Measurements from ENCODE around the gene CAMTA1.
"Not testable (repeated sequence)": the region's sequence is repeated elsewhere in the genome, so short reads cannot be mapped to it uniquely, and the experiment has no call there.

Gene CAMTA1

DNA sequence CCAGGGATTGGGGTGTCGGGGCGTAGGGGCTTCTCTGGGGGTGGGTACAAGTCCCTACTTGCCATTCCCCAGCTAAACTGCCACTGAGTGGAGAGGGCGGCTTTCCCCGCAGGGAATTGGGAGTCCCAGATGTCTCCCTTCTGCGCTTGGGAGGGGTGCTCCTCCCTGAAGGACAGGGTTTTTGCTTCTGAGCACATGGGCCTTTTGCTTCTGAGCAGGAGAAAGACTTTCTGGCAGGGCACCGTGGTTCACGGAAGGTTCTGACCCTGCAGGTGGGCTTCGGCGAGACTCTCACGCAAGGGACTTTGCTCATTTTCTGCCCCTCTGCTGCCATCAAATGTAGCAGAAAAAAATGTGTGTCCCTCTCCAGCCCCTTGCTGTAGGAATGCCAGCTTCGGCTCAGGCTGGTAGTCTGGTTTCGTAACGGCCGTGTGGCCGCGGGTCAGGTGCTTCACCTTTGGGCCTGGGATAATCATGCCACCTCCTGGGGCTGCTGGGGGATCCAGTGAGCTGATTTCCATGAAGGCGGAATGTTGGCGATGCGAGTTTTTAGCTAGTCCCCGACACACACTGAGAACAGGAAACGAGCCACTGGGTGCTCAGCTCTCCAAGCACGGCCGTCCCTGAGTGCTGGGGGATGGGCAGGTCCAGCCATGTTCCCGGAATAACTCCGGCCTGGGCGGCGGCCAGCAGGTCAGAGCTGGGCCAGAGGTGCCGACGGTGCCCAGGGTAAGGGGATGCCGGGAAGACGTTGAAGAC, 364.0 kb downstream of the CAMTA1 start:
- H3K4me3 ChIP-seq (ENCODE audit: low read depth, low read length), result no peak overlapping the region
- TF ChIP-seq, protein P1, sequence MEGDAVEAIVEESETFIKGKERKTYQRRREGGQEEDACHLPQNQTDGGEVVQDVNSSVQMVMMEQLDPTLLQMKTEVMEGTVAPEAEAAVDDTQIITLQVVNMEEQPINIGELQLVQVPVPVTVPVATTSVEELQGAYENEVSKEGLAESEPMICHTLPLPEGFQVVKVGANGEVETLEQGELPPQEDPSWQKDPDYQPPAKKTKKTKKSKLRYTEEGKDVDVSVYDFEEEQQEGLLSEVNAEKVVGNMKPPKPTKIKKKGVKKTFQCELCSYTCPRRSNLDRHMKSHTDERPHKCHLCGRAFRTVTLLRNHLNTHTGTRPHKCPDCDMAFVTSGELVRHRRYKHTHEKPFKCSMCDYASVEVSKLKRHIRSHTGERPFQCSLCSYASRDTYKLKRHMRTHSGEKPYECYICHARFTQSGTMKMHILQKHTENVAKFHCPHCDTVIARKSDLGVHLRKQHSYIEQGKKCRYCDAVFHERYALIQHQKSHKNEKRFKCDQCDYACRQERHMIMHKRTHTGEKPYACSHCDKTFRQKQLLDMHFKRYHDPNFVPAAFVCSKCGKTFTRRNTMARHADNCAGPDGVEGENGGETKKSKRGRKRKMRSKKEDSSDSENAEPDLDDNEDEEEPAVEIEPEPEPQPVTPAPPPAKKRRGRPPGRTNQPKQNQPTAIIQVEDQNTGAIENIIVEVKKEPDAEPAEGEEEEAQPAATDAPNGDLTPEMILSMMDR (IDR thresholded peaks at IDR 0.05; ENCODE audit: borderline replicate concordance, insufficient read depth, low read depth, low read length), result no peak

DNA sequence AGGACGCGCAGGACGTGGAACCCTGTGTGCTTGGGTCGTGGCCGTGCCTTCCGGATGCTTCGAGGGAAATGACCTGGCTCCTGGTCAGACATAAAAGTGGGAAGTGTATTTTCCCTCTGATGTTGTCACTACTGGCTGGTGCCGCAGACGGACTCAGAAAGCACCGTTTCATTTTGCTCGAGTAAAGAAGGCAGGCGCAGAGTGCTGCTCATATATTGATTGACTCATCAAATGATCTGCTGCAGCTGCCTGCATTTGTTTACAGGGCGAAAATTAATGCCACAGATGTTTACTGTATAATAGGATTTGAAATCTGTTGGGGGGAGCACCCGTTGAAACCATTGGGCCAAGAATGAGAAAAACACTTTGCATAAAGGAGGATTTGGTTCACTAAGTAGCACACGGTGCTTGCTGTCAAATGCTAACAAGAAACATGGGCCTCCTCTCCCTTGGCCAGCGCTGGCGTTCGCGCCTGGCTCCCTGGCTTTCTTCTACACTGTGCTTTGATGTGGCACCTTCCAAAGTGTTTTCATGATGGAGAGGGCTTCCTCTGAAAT, 365.5 kb downstream of the CAMTA1 start:
- no peak overlapping the region for H3K4me3 ChIP-seq (ENCODE audit: low read depth, low read length)
- TF ChIP-seq, protein P1 (IDR thresholded peaks at IDR 0.05; ENCODE audit: borderline replicate concordance, insufficient read depth, low read depth, low read length), result no peak

DNA sequence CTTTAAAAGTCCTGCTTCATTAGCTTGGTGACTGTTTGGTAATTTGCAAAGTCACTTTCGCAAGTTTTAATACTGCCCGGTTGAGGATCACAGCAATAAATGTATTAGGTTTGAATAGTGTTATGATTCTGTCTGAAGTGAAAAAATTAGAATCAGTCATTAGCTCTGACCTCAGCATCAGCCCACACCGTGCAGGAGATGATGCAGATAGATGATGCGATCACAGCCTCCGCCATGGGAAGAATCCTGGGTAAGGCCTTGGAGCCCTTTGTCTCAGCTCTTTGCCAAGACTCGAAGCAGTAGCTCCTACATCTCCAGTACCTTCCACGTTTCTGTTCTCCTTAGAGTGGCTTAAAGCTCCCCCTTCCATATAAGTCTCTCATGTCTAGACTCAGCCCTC, 366.7 kb downstream of the CAMTA1 start:
- TF ChIP-seq, protein P1 (IDR thresholded peaks at IDR 0.05; ENCODE audit: borderline replicate concordance, insufficient read depth, low read depth, low read length), result no peak
- H3K4me3 ChIP-seq (ENCODE audit: low read depth, low read length), result no peak overlapping the region

DNA sequence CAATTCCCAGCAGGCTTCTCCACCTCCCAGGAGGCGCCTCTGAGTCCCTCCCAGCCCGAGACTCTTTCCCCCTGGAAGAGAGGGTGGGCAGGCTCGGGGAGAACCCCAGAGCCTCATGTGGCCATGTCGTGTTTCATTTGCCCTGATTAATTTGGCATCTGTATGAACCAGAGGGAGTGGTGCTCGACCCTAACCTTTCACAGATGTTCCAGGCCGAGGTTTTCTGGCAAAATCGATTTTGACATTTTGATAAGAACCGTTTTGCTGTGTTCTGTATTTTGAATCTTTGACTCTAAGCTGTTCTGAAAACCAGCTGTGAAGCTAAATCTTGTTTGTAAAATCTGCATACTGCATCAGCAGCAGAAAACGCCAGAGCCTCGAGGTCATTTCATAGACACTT, 367.4 kb downstream of the CAMTA1 start:
- H3K4me3 ChIP-seq (ENCODE audit: low read depth, low read length), result no peak overlapping the region
- TF ChIP-seq, protein P1 (IDR thresholded peaks at IDR 0.05; ENCODE audit: borderline replicate concordance, insufficient read depth, low read depth, low read length), result no peak

DNA sequence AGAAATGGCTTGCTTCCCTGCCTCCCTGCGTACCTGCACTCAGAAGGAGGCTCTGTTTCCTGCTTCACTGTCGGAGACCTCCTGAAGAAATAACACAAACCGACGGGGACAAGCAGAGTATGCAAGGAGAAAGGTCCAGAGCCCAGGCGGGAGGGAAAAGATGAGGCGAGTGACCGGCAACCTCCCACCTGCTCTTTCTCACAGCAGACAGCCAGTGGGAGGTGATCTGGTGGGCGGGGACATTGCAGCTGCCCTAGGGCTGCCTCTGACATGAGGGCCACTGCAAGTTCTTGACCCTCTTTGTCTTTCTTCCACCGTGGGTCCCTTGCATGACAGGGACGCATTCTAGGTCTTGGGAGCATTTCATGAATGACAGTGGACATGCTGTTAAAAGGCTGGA, 368.2 kb downstream of the CAMTA1 start:
- no peak overlapping the region for H3K4me3 ChIP-seq (ENCODE audit: low read depth, low read length)
- TF ChIP-seq, protein P1 (IDR thresholded peaks at IDR 0.05; ENCODE audit: borderline replicate concordance, insufficient read depth, low read depth, low read length), result no peak

DNA sequence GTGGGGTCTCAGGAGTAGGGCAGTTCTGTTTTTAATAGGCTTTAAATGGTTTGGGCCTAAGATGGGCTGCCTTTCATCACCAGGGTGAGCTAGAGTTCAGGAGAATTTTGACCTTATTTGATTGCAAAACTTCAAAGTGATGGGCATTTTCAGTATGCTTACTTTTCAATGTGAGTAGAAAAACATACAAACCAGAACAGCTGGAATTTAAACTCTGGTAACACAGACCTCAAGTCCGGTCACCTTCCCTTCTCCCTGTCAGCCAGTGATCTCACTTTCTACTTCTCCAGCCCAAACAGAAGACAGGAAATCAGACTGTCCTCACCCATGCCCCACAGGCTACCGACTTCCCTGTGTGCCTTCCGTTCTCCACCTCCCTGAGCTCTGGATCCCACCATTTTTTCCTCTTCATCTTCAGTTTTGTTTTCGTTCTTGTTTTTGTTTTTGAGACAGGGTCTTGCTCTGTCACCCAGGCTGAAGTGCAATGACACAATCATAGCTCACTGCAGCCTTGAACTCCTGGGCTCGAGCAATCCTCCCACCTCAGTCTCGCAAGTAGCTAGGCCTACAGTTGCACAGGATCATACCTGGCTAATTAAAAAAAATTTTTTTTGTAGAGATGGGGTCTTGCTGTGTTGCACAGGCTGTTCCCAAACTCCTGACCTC, 374.0 kb downstream of the CAMTA1 start:
- TF ChIP-seq, protein P1 (IDR thresholded peaks at IDR 0.05; ENCODE audit: borderline replicate concordance, insufficient read depth, low read depth, low read length), result no peak
- H3K4me3 ChIP-seq (ENCODE audit: low read depth, low read length), result no peak overlapping the region

DNA sequence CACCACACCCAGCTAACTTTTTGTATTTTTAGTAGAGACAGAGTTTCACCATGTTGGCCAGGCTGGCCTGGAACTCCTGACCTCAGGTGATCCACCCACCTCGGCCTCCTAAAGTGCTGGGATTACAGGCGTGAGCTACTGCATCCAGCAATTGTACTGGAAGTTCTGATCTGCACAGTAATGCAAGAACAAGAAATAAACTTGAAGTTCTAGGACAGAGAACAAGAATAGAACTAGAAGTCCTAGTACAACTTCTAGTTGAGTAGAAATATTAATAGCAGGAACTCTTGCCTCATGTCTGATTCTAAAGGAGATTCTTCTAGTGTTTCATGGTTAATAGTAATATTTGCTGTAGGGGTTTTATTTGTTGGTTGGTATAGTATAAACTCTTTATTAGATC, 383.3 kb downstream of the CAMTA1 start:
- not testable (repeated sequence) for H3K4me3 ChIP-seq (ENCODE audit: low read depth, low read length)
